HS-27A (cell line): ENCODE results near the gene BSPH1.
"Not testable (repeated sequence)": the region's sequence is repeated elsewhere in the genome, so short reads cannot be mapped to it uniquely, and the experiment has no call there.

Experiments used
- DNase-seq: peaks from one replicate; pipeline ENCODE4 v3.0.0-alpha.2; 2012; ENCODE audit warnings: low read depth, missing footprints

Gene BSPH1

GRCh38 chr19:47920107-47920506 lies 71.9 kb downstream of the BSPH1 start:
- DNase-seq, result not testable (repeated sequence)
